PC-3 (cell line): Measurements from ENCODE around the gene GFOD2.

ENCODE experiments used
- EZH2 ChIP-seq: fragments of 300-600 bp; sonication (generic); IDR thresholded peaks from one replicate; pipeline ENCODE4 v1.6.1; 2017; ENCODE audit warnings: antibody characterized with exemption, mild to moderate bottlenecking, low read length; ENCODE audit not compliant: unreplicated experiment
- TF ChIP-seq, protein P1 (sequence below): fragments of 300-600 bp; sonication (generic); conservative IDR thresholded peaks from 2 replicates; pipeline ENCODE4 v1.5.1; 2017; ENCODE audit warnings: antibody characterized with exemption, low read depth, mild to moderate bottlenecking, low read length

DNA sequence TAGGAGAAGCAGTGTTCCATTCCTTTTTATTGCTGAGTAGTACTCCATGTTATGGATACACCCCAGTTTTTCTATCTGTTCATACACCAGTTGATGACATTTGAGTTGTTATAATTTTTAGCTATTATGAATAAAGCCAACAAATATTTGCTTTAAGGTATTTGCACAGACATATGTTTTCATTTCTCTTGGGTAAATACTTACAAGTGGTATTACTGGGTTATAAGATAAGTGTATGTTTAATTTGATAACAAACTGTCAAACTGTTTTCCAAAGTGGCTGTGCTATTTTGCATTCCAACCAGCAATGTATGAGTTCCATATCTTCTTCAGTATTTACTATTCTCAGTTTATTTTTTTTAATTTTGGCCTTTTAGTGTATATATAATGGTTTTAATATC lies 27.7 kb upstream of the GFOD2 start:
- no peak for TF ChIP-seq EZH2
- TF ChIP-seq, protein P1, sequence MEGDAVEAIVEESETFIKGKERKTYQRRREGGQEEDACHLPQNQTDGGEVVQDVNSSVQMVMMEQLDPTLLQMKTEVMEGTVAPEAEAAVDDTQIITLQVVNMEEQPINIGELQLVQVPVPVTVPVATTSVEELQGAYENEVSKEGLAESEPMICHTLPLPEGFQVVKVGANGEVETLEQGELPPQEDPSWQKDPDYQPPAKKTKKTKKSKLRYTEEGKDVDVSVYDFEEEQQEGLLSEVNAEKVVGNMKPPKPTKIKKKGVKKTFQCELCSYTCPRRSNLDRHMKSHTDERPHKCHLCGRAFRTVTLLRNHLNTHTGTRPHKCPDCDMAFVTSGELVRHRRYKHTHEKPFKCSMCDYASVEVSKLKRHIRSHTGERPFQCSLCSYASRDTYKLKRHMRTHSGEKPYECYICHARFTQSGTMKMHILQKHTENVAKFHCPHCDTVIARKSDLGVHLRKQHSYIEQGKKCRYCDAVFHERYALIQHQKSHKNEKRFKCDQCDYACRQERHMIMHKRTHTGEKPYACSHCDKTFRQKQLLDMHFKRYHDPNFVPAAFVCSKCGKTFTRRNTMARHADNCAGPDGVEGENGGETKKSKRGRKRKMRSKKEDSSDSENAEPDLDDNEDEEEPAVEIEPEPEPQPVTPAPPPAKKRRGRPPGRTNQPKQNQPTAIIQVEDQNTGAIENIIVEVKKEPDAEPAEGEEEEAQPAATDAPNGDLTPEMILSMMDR = no peak
